K562 (cell line): ENCODE data around the gene WNT8A. TPM values are rescaled to one million over a fixed set of nuclear protein-coding genes. Genes with fewer than 3 reads are reported as not detected.

ENCODE experiments used
- ATAC-seq: fragments of 200-7000 bp; cut with Tn5 transposase; 3 replicates; pipeline ENCODE4 v1.9.1; 2020; ENCODE audit warnings: moderate library complexity
- BruUV-seq: library from RNA; stranded (reverse); fragments of 400-500 nt; replicated peaks from 2 replicates; lab custom pipeline; 2021; lab: Mats Ljungman, UMichigan
- CTCF ChIA-PET: fragments of 300-600 bp; formaldehyde crosslinking; extraction: SDS; loops from one replicate; lab custom pipeline; 2021; ENCODE audit warnings: low intra/inter-chr PET ratio; lab: Yijun Ruan, JAX
- POLR2A ChIA-PET: fragments of 300-600, 350-650 bp; sonication (Branson Sonifier 250); formaldehyde crosslinking; extraction: SDS; loops from one replicate; lab custom pipeline; 2021; ENCODE audit warnings: antibody characterized with exemption, inconsistent platforms; lab: Yijun Ruan, JAX
- DNase-seq, 4 experiments: peaks; one replicate each; pipeline versions ENCODE4 v3.0.0 to v3.0.0-alpha.2; 2011 to 2018; ENCODE audit warnings: low spot score in 3 of 4, mixed read lengths in 3 of 4; ENCODE audit errors: extremely low read depth in 1 of 4
- FAIRE-seq: peaks from 2 replicates; lab custom pipeline; 2011; peaks lifted over from hg19 to GRCh38; lab: Jason Lieb, UNC
- H2AFZ ChIP-seq: 2 replicates; pipeline ENCODE4 v1.6.0; 2011; ENCODE audit warnings: low read depth, low read length, control low read depth, inconsistent platforms
- H3K27ac ChIP-seq: fragments of 200-600 bp; 3 replicates; pipeline ENCODE4 v1.8.0; 2011; ENCODE audit warnings: low read depth, mild to moderate bottlenecking, control low read depth, inconsistent platforms, low read length, moderate library complexity, mixed read lengths; ENCODE audit errors: extremely low read depth
- H3K27me3 ChIP-seq, 2 experiments: fragments of 300-600 bp in 1 of 2; 2 replicates in 1 of 2; 3 replicates in 1 of 2; pipeline versions ENCODE4 v1.6.0 to v1.8.0; 2011; ENCODE audit warnings: inconsistent platforms in 2 of 2, low read length in 2 of 2, mild to moderate bottlenecking in 1 of 2, mixed read lengths in 1 of 2, moderate library complexity in 1 of 2; ENCODE audit not compliant: control insufficient read depth in 2 of 2, insufficient read depth in 2 of 2
- H3K36me3 ChIP-seq: fragments of 300-600 bp; 3 replicates; pipeline ENCODE4 v1.8.0; 2011; ENCODE audit warnings: mild to moderate bottlenecking, low read length, inconsistent platforms; ENCODE audit not compliant: control insufficient read depth, insufficient read depth
- H3K4me1 ChIP-seq, 2 experiments: fragments of 200-600 bp in 1 of 2; replicated peaks in 1 of 2; 2 replicates in 1 of 2; 3 replicates in 1 of 2; pipeline versions ENCODE4 v1.5.1 to v1.8.0; 2011; ENCODE audit warnings: inconsistent platforms in 2 of 2, low read length in 2 of 2, mild to moderate bottlenecking in 1 of 2, mixed read lengths in 1 of 2, moderate library complexity in 1 of 2; ENCODE audit not compliant: control insufficient read depth in 2 of 2, insufficient read depth in 2 of 2
- H3K4me2 ChIP-seq: 2 replicates; pipeline ENCODE4 v1.6.1; 2011; ENCODE audit warnings: low read length, control low read depth, inconsistent platforms, mixed read lengths; ENCODE audit not compliant: insufficient read depth
- H3K4me3 ChIP-seq: fragments of 200-600 bp; sonication (generic), shearing (Covaris generic); 2 replicates; pipeline ENCODE4 v1.5.1; 2016; ENCODE audit warnings: control low read depth, inconsistent platforms
- H3K79me2 ChIP-seq: fragments of 200-600 bp; 3 replicates; pipeline ENCODE4 v1.8.0; 2011; ENCODE audit warnings: low read length, inconsistent platforms; ENCODE audit not compliant: control insufficient read depth, insufficient read depth
- H3K9ac ChIP-seq, 2 experiments: 2 replicates each; pipeline versions ENCODE4 v1.6.0 to v1.6.1; 2011; ENCODE audit warnings: low read depth in 2 of 2, low read length in 2 of 2, control low read depth in 1 of 2, inconsistent platforms in 1 of 2, mild to moderate bottlenecking in 1 of 2, mixed read lengths in 1 of 2; ENCODE audit not compliant: insufficient read depth in 1 of 2
- H3K9me1 ChIP-seq: one replicate; pipeline ENCODE4 v1.6.0; 2011; ENCODE audit warnings: inconsistent platforms, mild to moderate bottlenecking, low read length, moderate library complexity; ENCODE audit not compliant: control insufficient read depth, insufficient read depth
- H3K9me3 ChIP-seq: replicated peaks from 2 replicates; pipeline ENCODE4 v1.5.1; 2011; ENCODE audit warnings: low read depth, low read length, inconsistent platforms; ENCODE audit not compliant: control insufficient read depth, insufficient read depth
- H4K20me1 ChIP-seq: replicated peaks from 2 replicates; pipeline ENCODE4 v1.6.1; 2011; ENCODE audit warnings: low read length, inconsistent platforms, mixed read lengths; ENCODE audit not compliant: control insufficient read depth, insufficient read depth
- CBX1 ChIP-seq: sonication (generic); IDR thresholded peaks from 2 replicates; pipeline ENCODE4 v1.6.1; 2016; ENCODE audit warnings: antibody characterized with exemption, low read depth, mild to moderate bottlenecking
- HMG20A ChIP-seq: fragments of 450-650 bp; formaldehyde crosslinking; conservative IDR thresholded peaks from 2 replicates; pipeline ENCODE4 v1.4.0; 2020; ENCODE audit warnings: mild to moderate bottlenecking, mixed read lengths
- KAT8 ChIP-seq: fragments of 450-650 bp; IDR thresholded peaks from 2 replicates; pipeline ENCODE4 v1.6.1; 2016; ENCODE audit warnings: low read depth, mild to moderate bottlenecking
- LEF1 ChIP-seq: fragments of 450-650 bp; IDR thresholded peaks from 2 replicates; pipeline ENCODE4 v1.6.1; 2016; ENCODE audit warnings: mild to moderate bottlenecking
- POLR3A ChIP-seq: IDR thresholded peaks from 2 replicates; pipeline ENCODE4 v1.6.1; 2011; ENCODE audit warnings: borderline replicate concordance, mild to moderate bottlenecking, moderate library complexity; ENCODE audit not compliant: insufficient read length, insufficient read depth; ENCODE audit errors: extremely low read depth
- TCF7L2 ChIP-seq: fragments of 150-350 bp; IDR thresholded peaks from 2 replicates; pipeline ENCODE4 v1.6.1; 2016; ENCODE audit warnings: low read depth, mild to moderate bottlenecking, low read length, moderate library complexity
- WGBS: fragments of 100-300 bp; shearing (Covaris generic); methylation state at CpG from one replicate; pipeline ENCODE4 v1.1.6; 2016; ENCODE audit warnings: low coverage, mixed read lengths; ENCODE audit not compliant: insufficient coverage; ENCODE audit errors: missing lambda C conversion rate; 5-methylcytosine and 5-hydroxymethylcytosine counted together
- in situ Hi-C: fragments of 300-500 bp; cut with MboI; formaldehyde crosslinking; loops from 4 replicates; pipeline ENCODE4 v1.15.0; 2018; ENCODE audit warnings: inconsistent platforms, mixed read lengths
- intact Hi-C: fragments of 100-400 bp; cut with micrococcal nuclease; formaldehyde crosslinking; loops from 2 replicates; pipeline ENCODE4 v1.14.2; 2022
- polyA plus RNA-seq, 8 experiments: library from polyadenylated mRNA; depleted of rRNA in 4 of 8; stranded (reverse) in 5 of 8; unstranded in 3 of 8; fragments of >200 nt; fragmentation: Nextera tagmentation in 2 of 8; fragmentation: Illumina TruSeq in 1 of 8; extraction: Ambion mirVana in 2 of 8; extraction: Trizol in 1 of 8; gene quantifications; 2 replicates each; pipeline versions ENCODE4 v1.2.1 to v1.2.3, GENCODE V29; 2011 to 2014; ENCODE audit warnings: inconsistent platforms in 1 of 8, missing spikeins in 1 of 8
- total RNA-seq, 7 experiments: library from RNA; depleted of rRNA in 6 of 7; stranded (reverse); fragments of >200 nt in 6 of 7; fragmentation: Illumina TruSeq in 2 of 7; extraction: Trizol in 2 of 7; gene quantifications; 2 replicates each; pipeline versions ENCODE4 v1.2.1 to v1.2.3, GENCODE V29; 2011 to 2021; ENCODE audit warnings: low replicate concordance in 1 of 7
- TF ChIP-seq, protein P1 (sequence below): sonication (generic); formaldehyde crosslinking; IDR thresholded peaks from 2 replicates; pipeline ENCODE4 v1.8.1; 2023; ENCODE audit warnings: mild to moderate bottlenecking, missing genetic modification reagents
- TF ChIP-seq, protein P2 (sequence below), 3 experiments: fragments of 200-800 bp in 1 of 3; fragments of 250-450 bp in 1 of 3; fragments of 450-650 bp in 1 of 3; sonication (Bioruptor Pico) in 1 of 3; sonication (Bioruptor generic) in 1 of 3; formaldehyde crosslinking in 1 of 3; IDR thresholded peaks; 2 replicates each; pipeline versions ENCODE4 v1.6.1 to v1.8.0; 2016 to 2022; ENCODE audit warnings: mild to moderate bottlenecking in 2 of 3, missing genetic modification characterization in 2 of 3, missing compliant biosample characterization in 1 of 3, moderate library complexity in 1 of 3
- TF ChIP-seq, protein P3 (sequence below): fragments of 200-800 bp; sonication (Bioruptor generic); IDR thresholded peaks from 2 replicates; pipeline ENCODE4 v1.6.1; 2016; ENCODE audit warnings: missing genetic modification characterization, missing compliant biosample characterization

The WNT8A gene
- total and polyA plus RNA-seq, 9 of the 15 experiments (the other 6 are each of a cell fraction or from before 2014, with no cell fraction given), result not detected

DNA sequence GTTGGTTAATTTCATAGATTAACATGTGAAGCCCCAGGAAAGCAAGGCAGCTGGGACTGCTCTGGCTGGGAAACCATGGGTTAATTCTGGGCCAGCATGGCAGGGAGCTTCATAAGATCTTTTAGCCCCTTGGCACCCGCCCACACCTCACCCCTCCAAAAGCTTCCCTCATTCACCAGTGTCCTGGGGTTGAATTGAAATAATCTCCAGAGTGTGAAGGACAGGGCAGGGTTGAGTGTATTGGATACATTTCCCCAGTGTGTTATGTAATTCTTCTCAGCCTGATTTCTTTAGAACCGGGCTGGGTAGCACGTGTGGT, 19.4 kb downstream of the WNT8A start:
- in situ Hi-C loops, result no loop called here
- POLR2A ChIA-PET, result interaction anchor here (0.8 to 1.7 kb wide), 2 partner anchors 21 to 24 kb away, joined by 3 to 4 read pairs; no protein-coding TSS in a partner anchor
- ATAC-seq, result no peak
- Histone ChIP-seq H3K9me3 (no peaks in the 10 kb centered on the region), H3K27me3 (peaks cover 15 to 26% of the 10 kb centered on the region in 2 experiments), H3K27ac (no peak overlapping the region), H4K20me1 (no peaks in the 10 kb centered on the region), H3K4me1 (no peaks in the 10 kb centered on the region; a peak in 1 of 5 replicates), H3K79me2 (no peaks in the 10 kb centered on the region), H3K9me1 (no peaks in the 10 kb centered on the region), H2AFZ (no peak overlapping the region), H3K4me2 (no peak overlapping the region), H3K9ac (no peak overlapping the region), H3K36me3 (no peaks in the 10 kb centered on the region), H3K4me3 (no peak overlapping the region)
- BruUV-seq, result no TSS peak
- CTCF ChIA-PET, result no interaction called here
- DNase-seq, result peak in 1 of 4 experiments; percentile 2
- WGBS, result 0% methylated on average over 3 of the region's 3 CpGs
- intact Hi-C loops, result no loop called here
- no peak for FAIRE-seq
- TF ChIP-seq KAT8, result no peak
- TF ChIP-seq, protein P1, sequence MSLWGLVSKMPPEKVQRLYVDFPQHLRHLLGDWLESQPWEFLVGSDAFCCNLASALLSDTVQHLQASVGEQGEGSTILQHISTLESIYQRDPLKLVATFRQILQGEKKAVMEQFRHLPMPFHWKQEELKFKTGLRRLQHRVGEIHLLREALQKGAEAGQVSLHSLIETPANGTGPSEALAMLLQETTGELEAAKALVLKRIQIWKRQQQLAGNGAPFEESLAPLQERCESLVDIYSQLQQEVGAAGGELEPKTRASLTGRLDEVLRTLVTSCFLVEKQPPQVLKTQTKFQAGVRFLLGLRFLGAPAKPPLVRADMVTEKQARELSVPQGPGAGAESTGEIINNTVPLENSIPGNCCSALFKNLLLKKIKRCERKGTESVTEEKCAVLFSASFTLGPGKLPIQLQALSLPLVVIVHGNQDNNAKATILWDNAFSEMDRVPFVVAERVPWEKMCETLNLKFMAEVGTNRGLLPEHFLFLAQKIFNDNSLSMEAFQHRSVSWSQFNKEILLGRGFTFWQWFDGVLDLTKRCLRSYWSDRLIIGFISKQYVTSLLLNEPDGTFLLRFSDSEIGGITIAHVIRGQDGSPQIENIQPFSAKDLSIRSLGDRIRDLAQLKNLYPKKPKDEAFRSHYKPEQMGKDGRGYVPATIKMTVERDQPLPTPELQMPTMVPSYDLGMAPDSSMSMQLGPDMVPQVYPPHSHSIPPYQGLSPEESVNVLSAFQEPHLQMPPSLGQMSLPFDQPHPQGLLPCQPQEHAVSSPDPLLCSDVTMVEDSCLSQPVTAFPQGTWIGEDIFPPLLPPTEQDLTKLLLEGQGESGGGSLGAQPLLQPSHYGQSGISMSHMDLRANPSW (CRISPR knock-in tag), result no peak
- no peak for TF ChIP-seq LEF1
- no peak for TF ChIP-seq POLR3A
- TF ChIP-seq, protein P2, sequence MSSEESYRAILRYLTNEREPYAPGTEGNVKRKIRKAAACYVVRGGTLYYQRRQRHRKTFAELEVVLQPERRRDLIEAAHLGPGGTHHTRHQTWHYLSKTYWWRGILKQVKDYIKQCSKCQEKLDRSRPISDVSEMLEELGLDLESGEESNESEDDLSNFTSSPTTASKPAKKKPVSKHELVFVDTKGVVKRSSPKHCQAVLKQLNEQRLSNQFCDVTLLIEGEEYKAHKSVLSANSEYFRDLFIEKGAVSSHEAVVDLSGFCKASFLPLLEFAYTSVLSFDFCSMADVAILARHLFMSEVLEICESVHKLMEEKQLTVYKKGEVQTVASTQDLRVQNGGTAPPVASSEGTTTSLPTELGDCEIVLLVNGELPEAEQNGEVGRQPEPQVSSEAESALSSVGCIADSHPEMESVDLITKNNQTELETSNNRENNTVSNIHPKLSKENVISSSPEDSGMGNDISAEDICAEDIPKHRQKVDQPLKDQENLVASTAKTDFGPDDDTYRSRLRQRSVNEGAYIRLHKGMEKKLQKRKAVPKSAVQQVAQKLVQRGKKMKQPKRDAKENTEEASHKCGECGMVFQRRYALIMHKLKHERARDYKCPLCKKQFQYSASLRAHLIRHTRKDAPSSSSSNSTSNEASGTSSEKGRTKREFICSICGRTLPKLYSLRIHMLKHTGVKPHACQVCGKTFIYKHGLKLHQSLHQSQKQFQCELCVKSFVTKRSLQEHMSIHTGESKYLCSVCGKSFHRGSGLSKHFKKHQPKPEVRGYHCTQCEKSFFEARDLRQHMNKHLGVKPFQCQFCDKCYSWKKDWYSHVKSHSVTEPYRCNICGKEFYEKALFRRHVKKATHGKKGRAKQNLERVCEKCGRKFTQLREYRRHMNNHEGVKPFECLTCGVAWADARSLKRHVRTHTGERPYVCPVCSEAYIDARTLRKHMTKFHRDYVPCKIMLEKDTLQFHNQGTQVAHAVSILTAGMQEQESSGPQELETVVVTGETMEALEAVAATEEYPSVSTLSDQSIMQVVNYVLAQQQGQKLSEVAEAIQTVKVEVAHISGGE (CRISPR knock-in tag; IDR thresholded peaks at IDR 0.05), result no peak
- no peak for TF ChIP-seq CBX1
- no peak for TF ChIP-seq TCF7L2
- TF ChIP-seq, protein P3, sequence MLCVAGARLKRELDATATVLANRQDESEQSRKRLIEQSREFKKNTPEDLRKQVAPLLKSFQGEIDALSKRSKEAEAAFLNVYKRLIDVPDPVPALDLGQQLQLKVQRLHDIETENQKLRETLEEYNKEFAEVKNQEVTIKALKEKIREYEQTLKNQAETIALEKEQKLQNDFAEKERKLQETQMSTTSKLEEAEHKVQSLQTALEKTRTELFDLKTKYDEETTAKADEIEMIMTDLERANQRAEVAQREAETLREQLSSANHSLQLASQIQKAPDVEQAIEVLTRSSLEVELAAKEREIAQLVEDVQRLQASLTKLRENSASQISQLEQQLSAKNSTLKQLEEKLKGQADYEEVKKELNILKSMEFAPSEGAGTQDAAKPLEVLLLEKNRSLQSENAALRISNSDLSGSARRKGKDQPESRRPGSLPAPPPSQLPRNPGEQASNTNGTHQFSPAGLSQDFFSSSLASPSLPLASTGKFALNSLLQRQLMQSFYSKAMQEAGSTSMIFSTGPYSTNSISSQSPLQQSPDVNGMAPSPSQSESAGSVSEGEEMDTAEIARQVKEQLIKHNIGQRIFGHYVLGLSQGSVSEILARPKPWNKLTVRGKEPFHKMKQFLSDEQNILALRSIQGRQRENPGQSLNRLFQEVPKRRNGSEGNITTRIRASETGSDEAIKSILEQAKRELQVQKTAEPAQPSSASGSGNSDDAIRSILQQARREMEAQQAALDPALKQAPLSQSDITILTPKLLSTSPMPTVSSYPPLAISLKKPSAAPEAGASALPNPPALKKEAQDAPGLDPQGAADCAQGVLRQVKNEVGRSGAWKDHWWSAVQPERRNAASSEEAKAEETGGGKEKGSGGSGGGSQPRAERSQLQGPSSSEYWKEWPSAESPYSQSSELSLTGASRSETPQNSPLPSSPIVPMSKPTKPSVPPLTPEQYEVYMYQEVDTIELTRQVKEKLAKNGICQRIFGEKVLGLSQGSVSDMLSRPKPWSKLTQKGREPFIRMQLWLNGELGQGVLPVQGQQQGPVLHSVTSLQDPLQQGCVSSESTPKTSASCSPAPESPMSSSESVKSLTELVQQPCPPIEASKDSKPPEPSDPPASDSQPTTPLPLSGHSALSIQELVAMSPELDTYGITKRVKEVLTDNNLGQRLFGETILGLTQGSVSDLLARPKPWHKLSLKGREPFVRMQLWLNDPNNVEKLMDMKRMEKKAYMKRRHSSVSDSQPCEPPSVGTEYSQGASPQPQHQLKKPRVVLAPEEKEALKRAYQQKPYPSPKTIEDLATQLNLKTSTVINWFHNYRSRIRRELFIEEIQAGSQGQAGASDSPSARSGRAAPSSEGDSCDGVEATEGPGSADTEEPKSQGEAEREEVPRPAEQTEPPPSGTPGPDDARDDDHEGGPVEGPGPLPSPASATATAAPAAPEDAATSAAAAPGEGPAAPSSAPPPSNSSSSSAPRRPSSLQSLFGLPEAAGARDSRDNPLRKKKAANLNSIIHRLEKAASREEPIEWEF (CRISPR knock-in tag), result no peak
- no peak for TF ChIP-seq HMG20A (CRISPR knock-in tag)
